ENCODE results near the gene SATB2.

SATB2 gene

GRCh38 chr2:199461711-199462346, 4.1 kb upstream of the SATB2 start:
- H2AFZ ChIP-seq (ENCODE audit: low read length) = no peak overlapping the region
- peaks cover 14% of the 10 kb centered on the region for H3K4me1 ChIP-seq (ENCODE audit: insufficient read depth, low read length, severe bottlenecking)
- no peak overlapping the region for H3K4me2 ChIP-seq (ENCODE audit: low read length)
- H3K9me3 ChIP-seq (ENCODE audit: low read length) = no peaks in the 10 kb centered on the region
- TF ChIP-seq EZH2 (IDR thresholded peaks at IDR 0.05; ENCODE audit: borderline replicate concordance, low read length) (no peak), CTCF (IDR thresholded peaks at IDR 0.05; ENCODE audit: low read length) (no peak)
- no peaks in the 10 kb centered on the region for H3K36me3 ChIP-seq (ENCODE audit: insufficient read depth, low read length)
- H3K9ac ChIP-seq (ENCODE audit: low read length) = no peak overlapping the region
- no peak overlapping the region for H3K4me3 ChIP-seq (ENCODE audit: low read depth, low read length, poor library complexity, severe bottlenecking)
- no peaks in the 10 kb centered on the region for H3K27me3 ChIP-seq (ENCODE audit: insufficient read depth, low read length)
- no peaks in the 10 kb centered on the region for H3F3A ChIP-seq (ENCODE audit: insufficient read depth, low read length)
- no peaks in the 10 kb centered on the region for H4K20me1 ChIP-seq (ENCODE audit: insufficient read depth, low read length)
- no peaks in the 10 kb centered on the region for H3K79me2 ChIP-seq (ENCODE audit: insufficient read depth, low read length)
- H3K9me2 ChIP-seq (ENCODE audit: low read depth, low read length) = no peaks in the 10 kb centered on the region
- H3K27ac ChIP-seq (ENCODE audit: low read depth, low read length, poor library complexity, severe bottlenecking) = no peak overlapping the region

- no peak for TF ChIP-seq EZH2 (IDR thresholded peaks at IDR 0.05; ENCODE audit: borderline replicate concordance, low read length)
- no peak for TF ChIP-seq CTCF (IDR thresholded peaks at IDR 0.05; ENCODE audit: low read length)
- H3K36me3 ChIP-seq (ENCODE audit: insufficient read depth, low read length) = no peaks in the 10 kb centered on the region
- H3F3A ChIP-seq (ENCODE audit: insufficient read depth, low read length) = no peaks in the 10 kb centered on the region
- H3K79me2 ChIP-seq (ENCODE audit: insufficient read depth, low read length) = 0 out of 2 replicates have a peak, but pooled peaks cover 3% of the 10 kb centered on the region
- no peak overlapping the region for H3K27ac ChIP-seq (ENCODE audit: low read depth, low read length, poor library complexity, severe bottlenecking)
- H2AFZ ChIP-seq (ENCODE audit: low read length) = peak overlapping the region; percentile 13; the same call in 1 of the 2 replicates
- H3K4me3 ChIP-seq (ENCODE audit: low read depth, low read length, poor library complexity, severe bottlenecking) = no peak overlapping the region
- no peaks in the 10 kb centered on the region for H3K27me3 ChIP-seq (ENCODE audit: insufficient read depth, low read length)
- peaks cover 14% of the 10 kb centered on the region for H3K4me1 ChIP-seq (ENCODE audit: insufficient read depth, low read length, severe bottlenecking)
- no peaks in the 10 kb centered on the region for H4K20me1 ChIP-seq (ENCODE audit: insufficient read depth, low read length)
- no peak overlapping the region for H3K9ac ChIP-seq (ENCODE audit: low read length)
- H3K4me2 ChIP-seq (ENCODE audit: low read length) = no peak overlapping the region
- H3K9me2 ChIP-seq (ENCODE audit: low read depth, low read length) = no peaks in the 10 kb centered on the region
- H3K9me3 ChIP-seq (ENCODE audit: low read length) = no peaks in the 10 kb centered on the region
These were observed 3.3 kb upstream of the SATB2 start for GRCh38 chr2:199460846-199461710.

DNA sequence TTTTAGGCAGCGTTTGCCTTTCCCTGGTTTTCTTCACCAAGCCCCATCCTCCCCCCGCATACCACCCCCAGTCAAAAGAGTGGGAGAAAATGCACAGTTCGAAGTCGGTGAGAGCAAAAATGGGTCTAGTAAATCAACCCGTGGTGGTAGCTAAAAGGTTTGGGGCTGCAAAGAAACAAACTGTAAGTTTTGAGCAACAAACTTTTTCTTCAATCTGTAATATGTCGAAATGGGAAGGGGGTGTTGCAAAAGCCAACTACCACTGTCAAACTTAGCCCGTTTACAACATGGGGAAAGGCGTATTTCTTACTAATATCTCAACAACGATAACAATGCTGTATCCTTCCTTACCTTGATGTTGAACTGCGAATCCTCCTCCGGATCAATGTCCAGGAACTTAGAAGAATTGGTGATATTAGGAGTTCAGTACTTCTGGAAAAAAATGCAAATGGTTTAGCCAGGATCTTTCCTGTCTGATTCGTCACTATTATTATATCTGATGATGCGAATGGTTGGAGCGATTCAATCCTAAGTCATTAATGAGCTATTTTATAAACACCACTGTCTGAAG, 2.4 kb upstream of the SATB2 start:
- H2AFZ ChIP-seq (ENCODE audit: low read length) = no peak overlapping the region
- H3K9ac ChIP-seq (ENCODE audit: low read length) = peak overlapping the region; percentile 82; the same call in 1 of the 2 replicates
- no peaks in the 10 kb centered on the region for H3F3A ChIP-seq (ENCODE audit: insufficient read depth, low read length)
- 0 out of 2 replicates have a peak, but pooled peaks cover 3% of the 10 kb centered on the region for H3K79me2 ChIP-seq (ENCODE audit: insufficient read depth, low read length)
- H3K9me3 ChIP-seq (ENCODE audit: low read length) = no peaks in the 10 kb centered on the region
- no peaks in the 10 kb centered on the region for H4K20me1 ChIP-seq (ENCODE audit: insufficient read depth, low read length)
- H3K4me3 ChIP-seq (ENCODE audit: low read depth, low read length, poor library complexity, severe bottlenecking) = peak overlapping the region; percentile 81
- H3K27ac ChIP-seq (ENCODE audit: low read depth, low read length, poor library complexity, severe bottlenecking) = peak overlapping the region; percentile 28
- TF ChIP-seq EZH2 (IDR thresholded peaks at IDR 0.05; ENCODE audit: borderline replicate concordance, low read length) (no peak), CTCF (IDR thresholded peaks at IDR 0.05; ENCODE audit: low read length) (no peak)
- H3K4me1 ChIP-seq (ENCODE audit: insufficient read depth, low read length, severe bottlenecking) = peaks cover 14% of the 10 kb centered on the region
- H3K9me2 ChIP-seq (ENCODE audit: low read depth, low read length) = no peaks in the 10 kb centered on the region
- no peaks in the 10 kb centered on the region for H3K27me3 ChIP-seq (ENCODE audit: insufficient read depth, low read length)
- peak overlapping the region; percentile 84 for H3K4me2 ChIP-seq (ENCODE audit: low read length)
- no peaks in the 10 kb centered on the region for H3K36me3 ChIP-seq (ENCODE audit: insufficient read depth, low read length)

Data from OCI-LY1 (cell line).